Neural progenitor cell (in vitro differentiated cells): ENCODE data around the gene CEP290.

Experiments used
- EZH2 ChIP-seq: fragments of 200-600 bp; sonication (generic); IDR thresholded peaks from 2 replicates; pipeline ENCODE4 v1.6.1; 2017; ENCODE audit warnings: antibody characterized with exemption, mild to moderate bottlenecking, moderate library complexity
- TF ChIP-seq, protein P1 (sequence below): fragments of 200-600 bp; sonication (generic); IDR thresholded peaks from 2 replicates; pipeline ENCODE4 v1.5.1; 2017; ENCODE audit warnings: antibody characterized with exemption, mild to moderate bottlenecking

DNA sequence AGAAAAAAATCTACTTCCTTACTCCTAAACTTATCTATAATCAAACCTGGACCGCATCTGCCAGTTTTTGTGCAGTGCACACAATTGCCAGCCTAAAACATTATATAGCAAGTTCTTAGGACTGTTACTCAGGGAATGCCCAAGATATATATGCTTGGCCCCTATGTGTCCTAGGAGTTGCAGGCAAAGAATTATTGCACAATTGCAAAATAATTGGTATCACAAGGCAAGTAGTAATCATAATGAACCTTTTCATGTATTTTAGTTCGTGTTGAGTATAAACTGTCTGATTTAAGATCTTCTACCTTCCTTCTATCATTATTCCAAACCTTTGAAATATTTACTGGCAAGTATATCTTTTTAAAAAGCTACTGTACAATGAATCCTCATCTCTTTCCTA, 45.7 kb upstream of the CEP290 start:
- TF ChIP-seq EZH2: no peak
- TF ChIP-seq, protein P1, sequence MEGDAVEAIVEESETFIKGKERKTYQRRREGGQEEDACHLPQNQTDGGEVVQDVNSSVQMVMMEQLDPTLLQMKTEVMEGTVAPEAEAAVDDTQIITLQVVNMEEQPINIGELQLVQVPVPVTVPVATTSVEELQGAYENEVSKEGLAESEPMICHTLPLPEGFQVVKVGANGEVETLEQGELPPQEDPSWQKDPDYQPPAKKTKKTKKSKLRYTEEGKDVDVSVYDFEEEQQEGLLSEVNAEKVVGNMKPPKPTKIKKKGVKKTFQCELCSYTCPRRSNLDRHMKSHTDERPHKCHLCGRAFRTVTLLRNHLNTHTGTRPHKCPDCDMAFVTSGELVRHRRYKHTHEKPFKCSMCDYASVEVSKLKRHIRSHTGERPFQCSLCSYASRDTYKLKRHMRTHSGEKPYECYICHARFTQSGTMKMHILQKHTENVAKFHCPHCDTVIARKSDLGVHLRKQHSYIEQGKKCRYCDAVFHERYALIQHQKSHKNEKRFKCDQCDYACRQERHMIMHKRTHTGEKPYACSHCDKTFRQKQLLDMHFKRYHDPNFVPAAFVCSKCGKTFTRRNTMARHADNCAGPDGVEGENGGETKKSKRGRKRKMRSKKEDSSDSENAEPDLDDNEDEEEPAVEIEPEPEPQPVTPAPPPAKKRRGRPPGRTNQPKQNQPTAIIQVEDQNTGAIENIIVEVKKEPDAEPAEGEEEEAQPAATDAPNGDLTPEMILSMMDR: no peak
